ENCODE data around the gene MTMR4.
"Not testable (repeated sequence)": the region's sequence is repeated elsewhere in the genome, so short reads cannot be mapped to it uniquely, and the experiment has no call there.

The MTMR4 gene

GRCh38 chr17:58525239-58525638 is 10.8 kb upstream of the MTMR4 start:
- peak; percentile 45 for DNase-seq (ENCODE audit: low read depth, low spot score)

DNA sequence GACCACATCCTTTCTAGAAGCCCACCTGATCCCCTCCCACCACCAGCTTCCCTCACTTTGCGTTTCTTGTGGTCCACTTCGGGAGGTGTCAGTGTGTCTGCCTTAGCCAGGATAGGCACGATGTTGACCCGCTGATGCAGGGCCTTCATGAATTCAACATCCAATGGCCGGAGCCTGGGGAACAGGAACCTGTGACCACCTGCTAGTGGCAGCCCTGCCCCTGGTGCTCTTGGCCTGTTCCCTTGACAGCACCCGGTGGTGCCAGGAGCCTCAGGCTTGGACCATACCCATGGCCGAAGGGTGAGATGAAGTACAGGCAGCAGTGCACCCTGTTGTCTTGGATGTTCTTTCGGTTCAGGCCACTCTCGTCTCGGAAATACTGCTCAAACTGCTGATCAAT is 7.2 kb upstream of the MTMR4 start:
- DNase-seq (ENCODE audit: low read depth, low spot score), result no peak

GRCh38 chr17:58520843-58521430 is 6.5 kb upstream of the MTMR4 start:
- DNase-seq (ENCODE audit: low read depth, low spot score), result no peak

- peak; percentile 99 for DNase-seq (ENCODE audit: low read depth, low spot score)
Observed at GRCh38 chr17:58517928-58518609, 3.6 kb upstream of the MTMR4 start.

DNA sequence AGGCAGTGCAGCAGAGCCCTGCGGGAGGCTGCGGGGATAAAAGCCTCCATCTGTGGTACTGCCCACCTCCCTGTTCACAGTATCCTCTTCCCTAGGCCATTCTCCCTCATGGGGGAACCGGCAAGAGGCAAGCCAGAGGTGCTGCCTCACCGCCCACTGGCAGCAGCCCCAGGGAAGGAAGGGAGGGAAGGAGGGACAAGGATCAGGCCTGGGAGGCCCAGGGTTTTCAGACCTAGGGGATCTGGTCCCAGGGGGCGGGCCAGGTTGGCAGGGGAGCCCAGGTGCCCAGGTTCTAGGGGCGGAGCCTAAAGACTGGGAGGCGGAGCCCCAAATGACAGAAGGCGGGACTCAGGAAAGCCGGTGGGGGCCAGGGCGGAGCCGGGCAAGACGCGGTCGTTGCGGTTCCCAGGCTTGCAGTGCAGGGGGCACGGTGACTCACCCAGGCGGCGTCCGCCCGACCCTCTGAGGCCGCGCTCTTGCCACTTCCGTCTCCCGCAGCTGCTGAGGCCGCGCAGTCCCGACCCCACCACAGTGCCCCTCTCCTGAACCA is 3.0 kb upstream of the MTMR4 start:
- DNase-seq (ENCODE audit: low read depth, low spot score), result no peak

DNA sequence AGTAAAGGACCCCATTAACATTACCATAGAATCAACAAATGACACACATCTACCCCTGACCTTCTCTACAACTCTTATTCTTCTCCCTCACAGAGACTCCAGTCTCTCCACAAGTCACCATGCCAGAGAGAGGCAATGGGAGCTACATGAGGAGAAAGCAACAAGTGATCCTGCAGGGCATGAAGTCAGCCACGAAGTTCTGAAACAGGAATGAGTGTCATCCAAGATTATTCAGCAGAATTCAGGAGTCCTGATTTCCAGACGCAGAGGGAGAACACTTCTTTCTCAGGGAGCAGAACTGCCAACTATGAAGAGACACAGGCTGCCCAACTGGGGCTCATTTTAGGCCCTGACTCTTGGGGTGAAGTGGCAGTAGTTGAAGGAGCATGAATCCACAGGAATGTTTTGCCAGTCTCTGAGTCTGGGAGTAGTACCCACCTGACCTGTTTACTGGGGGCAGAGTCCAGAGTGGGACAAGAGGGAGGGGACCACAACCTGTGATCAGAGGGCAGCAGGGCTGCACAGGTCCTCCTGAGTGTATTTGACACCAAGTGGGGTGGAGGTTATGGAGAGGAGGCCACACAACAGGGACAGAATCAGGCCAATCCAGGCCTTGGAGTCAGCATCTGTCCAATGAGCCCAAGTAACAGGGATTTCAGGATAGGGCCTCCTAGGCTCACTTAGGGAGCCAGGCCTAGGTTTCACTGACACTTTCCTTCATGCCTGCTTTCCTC is 2.4 kb upstream of the MTMR4 start:
- DNase-seq (ENCODE audit: low read depth, low spot score), result no peak

DNA sequence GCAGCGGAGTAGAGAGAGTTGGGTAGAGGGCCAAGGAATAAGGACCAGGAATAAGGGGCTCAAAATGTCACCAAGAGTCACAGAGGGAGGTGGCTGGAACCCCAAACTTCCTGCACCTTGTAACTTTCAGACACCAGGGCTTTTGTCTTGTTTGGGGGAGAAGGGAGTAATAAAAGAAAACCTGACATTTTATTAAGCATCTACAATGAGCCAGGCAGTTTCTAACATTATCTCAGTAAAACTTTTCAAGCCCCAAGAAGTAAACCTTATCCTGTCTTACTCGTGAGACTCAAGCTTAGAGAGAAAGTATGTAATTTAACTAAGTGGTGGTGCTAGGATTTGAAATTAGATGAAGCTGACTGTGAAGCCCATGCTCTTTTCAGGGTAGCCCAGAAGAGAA is 848 bp upstream of the MTMR4 start:
- no peak for DNase-seq (ENCODE audit: low read depth, low spot score)

- DNase-seq (ENCODE audit: low read depth, low spot score), result no peak
Observed at GRCh38 chr17:58514770-58515157, 326 bp upstream of the MTMR4 start.

DNA sequence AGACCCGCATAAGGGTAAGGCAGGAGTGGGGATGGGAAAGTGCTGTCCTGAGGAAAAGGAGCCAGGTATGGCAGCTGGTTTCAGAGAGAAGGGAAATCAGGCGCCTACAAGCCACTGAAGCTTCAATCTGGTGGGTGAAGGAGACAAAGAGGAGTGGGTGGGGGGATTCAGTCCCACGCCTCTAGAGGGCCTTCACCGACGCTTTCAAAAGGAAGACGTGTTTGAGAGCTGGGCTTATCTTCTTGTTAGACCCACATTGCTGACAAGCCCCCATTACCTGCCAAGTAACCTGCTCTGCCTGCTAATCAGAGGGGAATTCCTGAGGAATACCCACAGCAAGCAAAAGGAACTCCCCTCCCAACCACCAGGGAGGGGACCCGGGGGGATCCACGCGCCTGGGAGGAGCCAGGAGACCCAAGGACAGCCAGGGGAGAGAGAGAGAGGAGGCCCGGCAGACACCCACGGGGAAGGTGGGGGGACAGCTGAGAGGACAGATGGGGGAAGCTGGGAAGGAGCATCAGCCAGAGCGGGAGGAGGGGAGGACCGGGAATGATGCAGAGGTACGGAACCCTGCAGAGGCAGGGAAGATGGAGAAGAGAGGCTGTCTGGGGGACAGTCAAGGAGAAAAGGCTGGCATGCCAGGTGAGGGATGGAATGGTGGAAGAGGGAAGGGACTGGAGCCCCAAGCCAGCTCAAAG is 1.0 kb downstream of the MTMR4 start:
- DNase-seq (ENCODE audit: low read depth, low spot score), result no peak

GRCh38 chr17:58510075-58510474 is 4.4 kb downstream of the MTMR4 start:
- no peak for DNase-seq (ENCODE audit: low read depth, low spot score)

DNA sequence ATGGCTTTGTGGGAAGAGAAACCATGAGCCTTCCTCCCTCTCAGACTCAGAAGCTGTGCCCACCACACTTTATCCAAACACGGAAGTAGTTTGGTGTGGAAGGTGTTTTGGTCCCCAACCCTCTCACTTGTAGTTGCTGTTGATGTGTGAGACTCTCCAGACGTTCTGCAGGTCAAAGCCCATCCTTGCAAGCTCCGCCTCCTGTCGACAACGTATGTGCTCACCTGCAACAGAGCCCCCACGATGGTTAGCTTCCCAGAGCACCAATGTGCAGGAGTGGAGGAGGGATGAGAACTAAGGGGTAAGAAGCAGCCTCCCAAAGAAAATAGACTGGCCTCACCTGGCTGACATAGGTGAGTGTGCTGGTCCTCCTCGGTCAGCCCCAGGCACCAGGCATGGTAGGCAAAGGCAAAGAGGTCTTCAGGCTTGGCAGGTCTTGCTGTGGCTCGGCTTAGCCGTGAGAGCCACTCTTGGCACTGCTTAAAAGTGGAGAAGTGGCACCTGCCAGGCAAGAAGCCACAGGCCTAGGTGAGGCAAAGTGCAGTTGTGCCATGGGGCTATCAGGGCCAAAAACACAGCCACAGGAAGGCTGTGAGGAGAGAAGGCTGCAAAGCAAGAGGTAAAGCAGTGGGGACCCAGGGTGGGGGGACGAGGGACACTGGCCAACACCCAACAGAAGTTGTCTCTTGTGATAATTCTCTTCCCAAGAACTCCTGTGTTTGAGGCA is 5.9 kb downstream of the MTMR4 start:
- no peak for DNase-seq (ENCODE audit: low read depth, low spot score)

- DNase-seq (ENCODE audit: low read depth, low spot score), result no peak
Observed at GRCh38 chr17:58507123-58507634, 7.3 kb downstream of the MTMR4 start.

DNA sequence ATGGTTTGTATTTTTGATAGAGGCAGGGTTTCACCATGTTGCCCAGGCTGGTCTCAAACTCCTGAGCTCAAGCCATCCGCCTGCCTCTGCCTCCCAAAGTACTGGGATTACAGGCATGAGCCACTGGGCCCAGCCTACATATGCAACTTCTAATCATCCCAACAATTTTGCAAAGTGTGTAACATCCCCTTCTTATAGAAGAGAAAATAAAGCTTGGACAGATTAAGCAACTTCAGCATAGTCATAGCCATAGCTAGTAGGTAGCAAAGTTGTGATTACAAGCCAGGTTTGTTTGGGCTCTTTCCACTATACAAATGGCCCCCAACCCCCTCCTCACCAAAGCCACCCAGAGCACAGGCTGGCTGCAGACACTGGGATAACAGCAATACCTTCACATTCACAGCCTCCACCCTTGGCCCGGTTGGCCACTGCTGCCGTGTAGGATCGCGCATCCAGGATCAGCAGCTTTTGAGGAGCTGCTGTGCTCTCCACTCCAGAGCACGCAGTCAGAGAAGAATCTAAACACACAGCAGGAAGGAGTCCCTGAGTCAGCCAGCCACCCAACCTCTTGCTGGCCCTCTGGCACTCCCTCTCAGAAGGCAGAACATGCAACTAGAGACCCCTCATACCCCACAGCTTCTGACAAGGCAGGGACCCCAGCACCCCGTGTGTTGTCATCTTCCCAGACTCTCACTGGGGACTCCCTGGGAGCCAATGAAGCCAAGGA is 7.9 kb downstream of the MTMR4 start:
- no peak for DNase-seq (ENCODE audit: low read depth, low spot score)

DNA sequence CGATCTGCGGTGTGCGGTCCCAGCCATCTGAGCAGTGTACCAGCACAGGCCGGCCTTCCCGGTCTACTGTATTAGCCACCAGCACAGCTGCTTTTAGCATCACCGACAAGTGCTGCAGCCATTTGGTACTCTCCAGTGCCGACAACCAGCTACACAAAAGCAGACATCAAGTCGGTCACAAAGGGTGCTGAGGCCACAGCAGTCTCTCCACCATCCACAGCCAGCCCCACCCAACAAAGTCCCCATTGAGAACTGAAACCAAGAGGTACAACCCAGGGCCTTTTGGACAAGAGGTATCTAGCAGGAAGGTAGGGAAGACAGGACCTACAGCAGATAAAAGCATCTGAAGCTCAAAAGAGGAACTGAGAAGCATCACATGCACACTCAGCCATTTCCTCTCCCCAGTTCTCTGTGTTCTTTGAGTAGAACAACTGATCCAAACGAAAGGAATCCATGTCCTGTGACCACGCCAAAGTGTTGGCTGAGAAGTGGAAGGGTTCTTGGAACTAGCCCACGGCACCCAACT is 9.5 kb downstream of the MTMR4 start:
- no peak for DNase-seq (ENCODE audit: low read depth, low spot score)

DNA sequence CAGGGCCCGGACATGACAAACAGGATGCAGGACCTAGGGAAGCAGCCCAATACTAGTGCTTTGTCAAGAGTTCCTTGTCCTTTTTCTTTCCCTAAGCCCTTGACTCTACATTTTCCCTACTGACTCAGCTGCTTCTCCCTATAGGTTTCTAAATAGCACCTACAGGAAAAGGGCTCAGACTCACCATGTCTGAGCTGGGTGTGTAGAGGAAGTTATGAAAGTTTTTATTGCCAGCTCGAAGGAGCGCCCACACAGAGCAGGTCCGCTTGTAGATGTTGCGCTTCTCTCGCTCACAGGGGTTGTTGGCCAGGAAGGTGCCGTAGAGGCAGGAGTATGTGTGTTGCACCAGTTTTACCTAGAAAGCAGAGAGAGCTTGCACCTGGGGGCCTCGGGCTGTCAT is 10.6 kb downstream of the MTMR4 start:
- DNase-seq (ENCODE audit: low read depth, low spot score), result no peak

DNA sequence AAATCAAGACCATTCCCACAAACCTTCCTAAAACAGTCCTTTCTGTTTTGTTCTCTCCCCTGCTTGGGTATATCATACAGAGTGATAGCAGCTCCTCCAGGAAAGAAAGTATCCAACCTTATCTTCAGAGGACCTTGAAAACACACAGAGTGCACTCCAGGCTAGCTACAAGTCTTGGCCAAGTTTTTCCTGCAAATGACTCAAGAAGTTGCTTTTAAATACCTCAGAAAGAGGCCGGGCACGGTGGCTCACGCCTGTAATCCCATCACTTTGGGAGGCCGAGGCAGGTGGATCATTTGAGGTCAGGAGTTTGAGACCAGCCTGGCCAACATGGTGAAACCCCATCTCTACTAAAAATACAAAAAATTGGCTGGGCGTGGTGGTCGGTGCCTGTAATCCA is 11.3 kb downstream of the MTMR4 start:
- DNase-seq (ENCODE audit: low read depth, low spot score), result not testable (repeated sequence)

- no peak for DNase-seq (ENCODE audit: low read depth, low spot score)
Observed at GRCh38 chr17:58501451-58501850, 13.0 kb downstream of the MTMR4 start.

DNA sequence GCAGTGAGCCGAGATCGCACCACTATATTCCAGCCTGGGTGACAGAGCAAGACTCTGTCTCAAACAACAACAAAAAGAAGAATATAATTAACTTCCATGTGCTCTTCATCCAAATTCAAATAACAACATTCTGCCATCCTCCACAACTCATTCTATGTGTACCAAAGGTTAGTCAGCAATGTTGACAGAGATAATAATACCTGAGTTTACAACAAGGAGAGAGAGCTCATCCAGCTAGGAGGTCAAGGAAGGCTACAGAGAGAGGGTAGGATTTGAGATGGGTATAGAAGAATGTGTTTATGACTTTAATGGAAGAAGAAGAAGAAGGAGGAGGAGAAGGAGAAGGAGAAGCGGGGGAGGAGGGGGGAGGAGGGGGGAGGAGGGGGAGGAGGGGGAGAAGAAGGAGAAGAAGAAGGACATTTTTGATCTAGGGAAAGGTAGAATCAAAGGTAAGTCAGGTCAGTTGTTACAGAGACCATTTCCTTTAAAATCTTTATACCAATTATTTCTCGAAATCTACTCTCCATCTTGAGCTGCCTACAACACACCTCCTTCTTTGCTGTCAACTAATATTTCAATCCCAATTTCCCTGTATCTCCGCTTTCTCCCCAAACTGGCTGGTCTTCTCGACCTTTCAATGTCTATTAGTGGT is 16.1 kb downstream of the MTMR4 start:
- no peak for DNase-seq (ENCODE audit: low read depth, low spot score)

GRCh38 chr17:58493506-58493905 is 20.9 kb downstream of the MTMR4 start:
- DNase-seq (ENCODE audit: low read depth, low spot score), result no peak
